ENCODE results near the gene CCS.
"Not testable (repeated sequence)": the region's sequence is repeated elsewhere in the genome, so short reads cannot be mapped to it uniquely, and the experiment has no call there.

The CCS gene, protein sequence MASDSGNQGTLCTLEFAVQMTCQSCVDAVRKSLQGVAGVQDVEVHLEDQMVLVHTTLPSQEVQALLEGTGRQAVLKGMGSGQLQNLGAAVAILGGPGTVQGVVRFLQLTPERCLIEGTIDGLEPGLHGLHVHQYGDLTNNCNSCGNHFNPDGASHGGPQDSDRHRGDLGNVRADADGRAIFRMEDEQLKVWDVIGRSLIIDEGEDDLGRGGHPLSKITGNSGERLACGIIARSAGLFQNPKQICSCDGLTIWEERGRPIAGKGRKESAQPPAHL

DNA sequence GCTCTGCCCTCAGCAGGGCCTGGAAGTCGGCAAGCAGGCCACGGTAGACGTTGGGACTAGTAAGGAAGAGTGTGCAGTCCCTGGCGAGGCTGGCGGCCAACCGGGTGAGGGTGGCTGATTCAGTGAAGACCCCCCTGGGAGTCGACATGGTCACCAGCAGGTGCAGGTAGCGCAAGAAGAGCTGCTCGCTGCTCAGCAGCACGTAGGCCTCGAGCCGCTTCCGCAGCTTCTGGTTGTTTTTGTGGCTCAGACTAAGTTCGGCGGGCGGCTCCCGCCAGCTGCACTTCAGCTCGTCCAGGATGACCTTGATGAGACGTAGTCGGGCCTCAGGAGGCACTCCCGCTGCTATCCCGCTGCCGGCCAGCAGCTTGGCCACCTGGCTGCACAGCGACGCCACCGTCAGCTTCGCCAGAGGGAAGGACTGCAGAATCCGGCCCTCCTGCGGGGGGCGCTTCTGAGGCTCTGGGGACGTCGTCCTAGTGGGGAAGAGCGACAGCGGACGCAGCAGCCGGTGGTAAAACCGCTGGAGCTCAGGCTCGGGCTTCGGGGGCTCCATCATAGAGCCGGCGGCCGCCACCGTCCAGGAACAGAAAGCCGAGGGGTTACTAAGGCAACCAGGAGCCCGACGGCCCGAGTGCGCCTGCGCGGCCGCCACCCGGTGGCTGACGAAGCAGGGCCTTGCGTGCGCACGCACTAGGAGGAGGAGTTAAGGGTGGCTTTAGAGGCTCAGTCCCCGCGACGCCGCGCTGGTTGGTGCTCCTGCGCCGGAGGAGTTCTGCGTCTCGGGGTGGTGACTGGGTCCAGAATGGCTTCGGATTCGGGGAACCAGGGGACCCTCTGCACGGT lies at the start of gene CCS, which contains the start of gene CCDC87:
CCS (plus strand) TSS at position 729 of the 846 bp plus-strand sequence; CDS start at position 806, 77 bp downstream.
CCDC87 (minus strand) TSS at position 607 of the 846 bp plus-strand sequence; CDS start at position 559, 48 bp downstream.
- DNase-seq: peak; percentile 94 to 97 (median 95)

DNA sequence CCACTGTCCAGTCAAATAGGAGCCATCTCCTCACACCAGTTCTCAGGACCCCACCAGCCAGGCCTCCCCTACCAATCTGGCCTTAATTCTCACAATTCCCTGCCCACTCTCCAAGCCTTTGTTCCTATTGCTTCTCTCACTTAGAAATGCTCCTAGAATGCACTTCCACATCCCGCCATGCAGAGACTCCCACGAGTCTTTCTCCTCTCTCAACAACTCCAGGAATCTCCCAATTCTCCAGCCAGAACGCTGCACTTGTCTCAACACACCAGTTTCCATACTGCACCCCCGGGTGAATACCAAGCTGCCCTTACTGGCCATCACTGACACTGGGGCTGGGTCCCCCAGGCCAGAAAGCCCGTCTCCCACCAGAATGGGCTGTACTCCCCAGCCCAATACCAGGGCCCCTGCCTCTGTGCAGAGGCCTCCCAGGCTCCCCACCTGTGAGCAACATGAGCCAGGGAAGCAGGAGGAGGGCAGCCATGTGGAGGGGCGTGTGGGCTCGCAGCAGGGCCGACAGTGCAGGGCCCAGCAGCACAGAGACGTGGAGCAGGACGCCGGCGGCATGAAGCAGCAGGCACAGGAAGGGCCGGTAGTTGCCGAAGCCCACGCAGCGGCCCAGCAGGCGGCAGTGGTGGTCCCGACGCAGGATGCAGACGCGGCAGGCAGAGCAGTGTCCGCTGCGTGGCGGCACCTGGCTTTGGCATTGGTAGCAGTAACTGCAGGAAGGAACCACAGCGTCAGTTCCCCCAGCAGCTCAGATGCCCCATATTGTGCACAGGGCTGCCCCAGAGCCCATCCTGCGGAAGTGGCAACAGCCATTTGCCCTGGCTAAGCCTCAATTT lies 49.5 kb upstream of the CCS start:
- no peak for DNase-seq

DNA sequence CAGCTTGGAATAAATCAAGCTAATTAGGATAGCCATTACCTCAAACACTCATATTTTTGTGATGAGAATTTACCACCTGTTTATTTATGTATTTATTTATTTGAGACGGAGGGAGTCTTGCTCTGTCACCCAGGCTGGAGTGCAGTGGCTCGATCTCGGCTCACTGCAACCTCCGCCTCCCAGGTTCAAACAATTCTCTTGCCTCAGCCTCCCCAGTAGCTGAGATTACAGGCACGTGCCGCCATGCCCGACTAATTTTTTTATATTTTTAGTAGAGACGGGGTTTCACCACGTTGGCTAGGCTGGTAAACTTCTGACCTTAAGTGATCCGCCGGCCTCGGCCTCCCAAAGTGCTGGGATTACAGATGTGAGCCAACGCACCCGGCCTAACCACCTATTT lies 48.0 kb upstream of the CCS start:
- DNase-seq: not testable (repeated sequence)

DNA sequence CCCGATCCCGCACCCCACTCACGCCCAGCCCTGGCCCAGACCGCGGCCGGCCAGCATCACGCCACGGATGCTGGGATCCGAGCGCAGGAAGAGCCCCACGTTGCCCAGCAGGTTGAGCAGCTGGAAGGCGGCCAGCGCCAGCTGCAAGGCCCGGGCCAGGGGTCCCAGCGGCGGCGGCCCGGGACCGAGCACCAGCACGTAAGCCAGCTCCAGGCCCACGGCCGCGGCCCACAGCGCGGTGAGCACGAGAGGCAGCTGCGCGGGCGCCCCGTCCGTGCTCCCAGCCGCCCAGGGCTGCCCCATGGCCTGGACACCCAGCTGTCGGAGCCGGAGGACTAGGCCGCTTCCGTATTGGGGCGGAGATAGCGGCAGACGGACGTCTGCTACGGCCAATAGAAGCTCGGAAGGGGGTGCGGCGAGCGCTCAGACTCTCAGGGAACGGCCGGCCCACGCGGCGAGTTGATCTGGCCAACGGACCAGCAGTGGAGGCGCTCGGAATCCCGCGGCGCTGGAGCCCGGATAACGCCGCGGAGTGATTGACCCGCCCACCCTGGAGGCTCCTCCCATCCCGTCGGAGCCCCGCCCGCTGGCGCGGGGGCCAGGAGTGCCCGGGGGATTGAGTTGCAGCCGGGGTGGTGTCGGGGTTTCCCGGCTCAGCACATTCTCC lies 47.2 kb upstream of the CCS start, which contains the start of gene ZDHHC24:
ZDHHC24 (minus strand) TSS at position 348 of the 667 bp plus-strand sequence; CDS start at position 303, 45 bp downstream.
- peak; percentile 96 to 98 (median 97) for DNase-seq

DNA sequence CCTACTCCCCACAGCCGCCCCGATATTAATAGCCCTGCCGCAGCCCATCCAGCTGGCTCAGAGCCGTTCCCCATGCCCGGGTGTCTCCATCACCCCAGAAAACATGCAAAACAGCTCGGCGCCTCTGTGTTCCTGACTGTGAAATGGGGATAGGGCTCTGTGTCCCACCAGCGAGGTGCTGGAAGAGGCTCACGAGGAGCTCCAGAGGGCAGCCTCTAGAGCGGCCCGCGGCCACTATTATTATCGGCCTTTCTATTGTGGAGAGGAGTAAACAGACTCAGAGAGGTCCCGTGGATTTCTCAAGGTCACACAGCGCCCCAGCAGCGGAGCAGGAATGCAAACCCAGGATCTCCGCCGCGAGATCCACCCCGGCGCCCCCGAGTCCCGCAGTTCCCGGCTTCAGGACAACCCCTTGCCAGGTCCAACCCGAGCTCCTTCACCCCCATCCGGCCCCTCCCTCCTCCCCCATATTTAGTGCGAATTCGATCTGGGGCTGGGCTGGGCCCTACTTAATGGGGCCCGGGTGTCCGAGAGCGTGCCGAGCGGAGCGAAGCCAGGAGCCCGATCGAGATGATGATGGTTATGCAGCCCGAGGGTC lies 46.5 kb upstream of the CCS start, which contains the start of gene ACTN3:
ACTN3 (plus strand) TSS at position 536 of the 598 bp plus-strand sequence; CDS start at position 571, 35 bp downstream.
- no peak for DNase-seq

DNA sequence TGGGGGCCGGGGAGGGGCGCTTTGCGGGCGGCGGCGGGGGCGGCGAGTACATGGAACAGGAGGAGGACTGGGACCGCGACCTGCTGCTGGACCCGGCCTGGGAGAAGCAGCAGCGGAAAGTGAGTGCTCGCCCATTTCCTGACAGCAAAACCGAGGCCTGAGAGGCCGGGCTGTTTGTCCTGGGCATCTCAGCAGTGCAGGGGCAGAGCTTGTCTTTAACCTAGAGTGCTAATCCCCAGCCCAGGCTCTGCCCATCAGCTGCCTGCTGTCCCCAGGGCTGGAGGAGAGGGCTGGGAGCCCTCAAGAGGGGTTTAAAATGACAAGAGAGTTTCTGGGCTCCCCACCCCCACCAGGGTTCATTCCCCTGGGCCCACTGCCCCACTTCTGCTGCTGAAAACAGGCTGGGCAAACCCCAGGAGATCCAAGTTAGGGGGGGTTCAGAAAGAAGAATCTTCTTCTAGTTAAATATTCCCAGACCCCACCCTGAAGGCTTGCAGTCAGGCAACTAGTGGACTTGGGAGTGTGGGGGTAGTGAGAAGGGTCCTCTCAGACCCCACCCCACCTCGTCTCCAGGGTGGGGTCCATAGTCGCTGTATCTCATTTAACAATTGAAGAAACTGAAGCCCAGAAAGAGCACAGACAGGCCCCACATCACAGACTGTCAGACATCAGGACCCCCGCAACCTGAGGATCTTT lies 45.9 kb upstream of the CCS start:
- no peak for DNase-seq

DNA sequence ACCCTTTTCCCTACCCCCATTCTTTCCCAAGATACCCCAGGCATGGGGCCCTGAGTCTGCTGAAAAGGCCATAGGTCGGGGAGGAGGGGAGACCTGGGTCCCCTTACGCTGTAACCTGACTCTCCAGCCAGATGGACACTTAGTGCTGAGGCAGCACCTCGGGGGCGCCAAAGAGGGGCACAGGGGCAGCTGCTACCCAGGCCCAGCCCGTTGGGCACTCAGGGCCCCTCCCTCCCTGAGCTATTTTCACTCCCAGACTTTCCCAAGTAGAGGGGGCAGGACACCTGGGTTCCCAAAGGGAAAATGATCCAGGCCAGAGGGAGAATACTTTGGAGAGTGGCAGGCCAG lies 45.3 kb upstream of the CCS start:
- DNase-seq: no peak

DNA sequence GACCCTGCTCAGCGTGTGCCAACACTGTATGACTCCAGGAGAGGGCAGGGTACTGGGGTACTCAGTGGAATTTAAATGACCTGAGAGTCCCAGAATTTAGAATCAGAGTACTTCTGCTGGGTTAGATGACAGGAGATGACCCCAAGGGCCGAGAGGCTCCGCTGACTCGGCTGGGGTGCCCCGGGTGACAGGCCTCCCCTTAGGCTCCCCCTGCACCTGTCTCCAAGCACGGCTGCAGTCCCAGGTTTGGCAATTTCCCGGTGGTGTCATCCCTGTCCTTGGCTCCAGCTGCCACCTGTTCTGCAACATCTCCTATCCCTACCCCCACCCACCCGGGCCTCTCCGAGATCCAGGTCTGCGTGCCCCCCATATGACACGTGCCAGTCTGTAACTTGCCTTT lies 44.9 kb upstream of the CCS start:
- no peak for DNase-seq

DNA sequence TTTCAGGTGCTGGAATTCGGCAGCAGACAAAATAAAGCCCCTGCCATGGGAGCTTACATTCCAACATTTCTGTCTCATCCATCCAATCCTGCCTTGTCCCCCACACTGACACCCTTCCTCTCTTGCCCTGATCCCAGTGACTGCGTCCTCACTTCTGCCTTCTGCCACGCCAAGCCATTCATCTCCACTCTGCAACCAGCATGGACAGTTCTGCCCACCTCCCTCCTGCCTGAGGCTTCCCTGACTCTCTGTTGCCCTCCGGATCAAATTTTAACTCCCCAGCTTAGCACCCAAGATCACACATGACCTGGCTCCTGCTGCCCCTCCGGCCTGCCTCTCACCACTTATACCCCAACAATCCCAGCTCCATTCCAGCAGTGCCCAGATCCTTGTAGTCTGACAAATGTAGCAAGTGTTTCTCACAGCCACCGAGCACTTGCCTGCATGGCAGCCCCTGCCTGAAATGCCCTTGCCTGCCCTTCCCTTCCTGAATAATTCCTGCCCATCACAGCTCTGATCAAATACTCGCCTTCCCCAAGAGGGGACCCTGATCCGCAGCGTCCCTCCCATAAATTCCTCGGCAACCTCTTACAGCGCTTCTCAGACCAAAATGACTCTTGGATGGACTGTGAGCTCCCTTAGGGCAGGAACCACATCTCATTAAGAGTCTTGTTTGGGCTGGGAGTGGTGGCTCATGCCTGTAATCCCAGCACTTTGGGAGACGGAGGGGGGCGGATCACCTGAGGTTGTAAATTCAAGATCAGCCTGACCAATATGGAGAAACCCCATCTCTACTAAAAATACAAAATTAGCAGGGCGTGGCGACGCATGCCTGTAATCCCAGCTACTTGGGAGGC lies 44.0 kb upstream of the CCS start:
- no peak for DNase-seq

DNA sequence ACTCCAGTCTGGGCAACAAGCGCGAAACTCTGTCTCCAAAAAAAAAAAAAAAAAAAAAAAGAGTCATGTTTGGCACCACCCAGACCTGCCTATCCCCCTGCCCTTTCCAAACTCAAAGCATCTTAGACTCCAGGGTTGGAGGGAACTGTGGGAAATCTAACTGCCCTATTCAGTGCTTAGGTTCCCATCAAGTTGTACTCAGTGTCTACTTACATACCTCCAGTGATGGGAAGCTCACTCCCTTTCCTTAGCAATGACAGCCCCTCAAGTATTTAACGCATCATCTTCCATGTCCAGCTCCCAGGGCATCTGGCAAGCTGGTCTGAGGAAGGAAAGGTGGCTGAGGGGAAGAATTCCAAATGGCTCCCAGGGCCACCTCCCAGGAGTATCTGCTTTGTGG lies 43.3 kb upstream of the CCS start:
- DNase-seq: no peak

DNA sequence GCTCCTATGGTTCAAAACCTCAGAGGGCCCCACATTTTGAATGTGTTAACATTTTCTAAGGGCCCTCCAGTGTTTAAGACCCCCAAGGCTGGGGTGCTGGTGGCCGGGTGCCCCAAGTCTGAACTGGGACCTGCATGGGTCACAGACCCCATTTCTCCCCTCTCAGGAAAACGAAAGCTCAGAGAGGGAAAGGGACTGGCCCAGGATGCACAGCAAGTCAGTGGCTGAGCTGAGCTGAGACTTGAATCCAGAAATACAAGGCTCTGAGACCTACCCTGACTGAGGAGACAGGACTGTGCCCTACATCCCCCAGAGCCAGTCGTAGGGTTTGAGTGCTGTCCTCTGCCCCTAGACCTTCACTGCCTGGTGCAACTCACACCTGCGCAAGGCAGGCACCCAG lies 42.1 kb upstream of the CCS start:
- DNase-seq: no peak

DNA sequence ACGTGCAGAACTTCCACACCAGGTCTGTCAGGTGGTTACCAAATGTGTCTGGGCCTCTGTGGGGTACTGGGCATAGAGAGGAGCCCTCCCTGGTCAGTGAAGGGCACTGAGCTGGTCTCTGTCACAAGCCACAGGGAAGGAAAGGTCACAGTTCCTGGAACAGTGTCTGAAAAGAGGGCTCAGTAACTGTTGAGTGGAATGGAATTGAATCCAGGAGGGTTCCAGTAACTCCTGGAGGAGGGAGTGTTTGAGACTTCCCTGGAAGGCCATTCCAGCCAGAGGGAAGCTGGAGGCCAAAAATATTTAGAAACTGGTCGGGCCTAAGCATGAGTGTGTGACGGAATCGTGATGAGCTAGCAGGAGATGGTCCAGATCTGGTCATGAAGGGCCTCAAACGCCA lies 38.4 kb upstream of the CCS start:
- DNase-seq: no peak

DNA sequence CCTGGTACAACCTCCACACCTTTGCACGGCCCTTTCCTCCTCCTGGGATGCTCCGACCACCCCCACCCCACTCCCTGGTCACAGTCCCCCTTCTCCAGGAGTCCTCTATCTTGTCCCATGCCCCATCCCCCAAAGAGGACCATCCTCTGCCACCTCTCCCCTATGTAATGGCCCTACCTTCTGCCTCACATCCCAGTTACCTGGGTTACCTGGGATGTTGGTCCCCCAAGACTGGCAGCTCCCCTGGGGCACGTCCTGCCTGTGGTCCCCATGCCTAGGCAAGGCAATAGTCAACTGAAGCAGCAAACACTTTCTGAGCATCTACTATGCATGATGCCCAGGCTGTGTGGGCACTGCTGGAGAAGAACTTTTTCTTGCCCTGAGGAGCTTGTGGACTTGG lies 37.6 kb upstream of the CCS start:
- DNase-seq: no peak

DNA sequence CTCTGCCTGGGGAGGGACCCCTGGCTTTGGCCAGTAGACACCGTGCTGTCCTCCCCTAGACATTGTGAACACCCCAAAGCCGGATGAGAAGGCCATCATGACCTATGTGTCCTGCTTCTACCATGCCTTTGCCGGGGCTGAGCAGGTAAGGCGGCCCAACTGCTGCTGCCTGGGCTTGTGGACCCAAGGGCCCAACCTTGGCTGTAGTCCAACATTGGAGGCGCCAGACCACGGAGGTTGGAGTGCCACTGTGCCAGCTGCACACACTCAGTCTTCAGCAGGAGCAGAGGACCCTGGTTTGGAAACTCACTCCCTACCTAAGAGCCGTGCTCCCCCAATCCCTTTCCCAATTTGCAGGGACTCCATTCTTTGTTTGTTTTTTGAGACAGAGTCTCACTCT lies 36.9 kb upstream of the CCS start:
- DNase-seq: peak in 2 of 3 experiments; percentile 15 to 62

DNA sequence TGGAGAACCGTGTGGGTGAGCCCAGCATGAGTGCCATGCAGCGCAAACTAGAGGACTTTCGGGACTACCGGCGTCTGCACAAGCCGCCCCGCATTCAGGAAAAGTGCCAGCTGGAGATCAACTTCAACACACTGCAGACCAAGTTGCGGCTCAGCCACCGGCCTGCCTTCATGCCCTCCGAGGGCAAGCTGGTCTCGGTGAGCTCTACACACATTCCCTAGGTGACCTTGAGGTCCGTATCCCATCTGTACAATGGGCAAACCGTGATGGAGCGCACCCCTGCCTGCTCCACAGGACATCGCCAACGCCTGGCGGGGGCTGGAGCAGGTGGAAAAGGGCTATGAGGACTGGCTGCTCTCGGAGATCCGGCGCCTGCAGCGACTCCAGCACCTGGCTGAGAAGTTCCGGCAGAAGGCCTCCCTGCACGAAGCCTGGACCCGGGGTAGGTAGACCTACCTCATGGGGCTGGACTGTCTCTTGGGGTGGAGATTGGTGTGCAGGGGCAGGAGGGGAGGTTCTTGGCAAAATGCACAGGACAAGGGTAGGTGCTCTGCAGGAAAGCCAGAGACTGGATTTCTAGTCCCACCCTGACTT lies 35.2 kb upstream of the CCS start:
- no peak for DNase-seq

DNA sequence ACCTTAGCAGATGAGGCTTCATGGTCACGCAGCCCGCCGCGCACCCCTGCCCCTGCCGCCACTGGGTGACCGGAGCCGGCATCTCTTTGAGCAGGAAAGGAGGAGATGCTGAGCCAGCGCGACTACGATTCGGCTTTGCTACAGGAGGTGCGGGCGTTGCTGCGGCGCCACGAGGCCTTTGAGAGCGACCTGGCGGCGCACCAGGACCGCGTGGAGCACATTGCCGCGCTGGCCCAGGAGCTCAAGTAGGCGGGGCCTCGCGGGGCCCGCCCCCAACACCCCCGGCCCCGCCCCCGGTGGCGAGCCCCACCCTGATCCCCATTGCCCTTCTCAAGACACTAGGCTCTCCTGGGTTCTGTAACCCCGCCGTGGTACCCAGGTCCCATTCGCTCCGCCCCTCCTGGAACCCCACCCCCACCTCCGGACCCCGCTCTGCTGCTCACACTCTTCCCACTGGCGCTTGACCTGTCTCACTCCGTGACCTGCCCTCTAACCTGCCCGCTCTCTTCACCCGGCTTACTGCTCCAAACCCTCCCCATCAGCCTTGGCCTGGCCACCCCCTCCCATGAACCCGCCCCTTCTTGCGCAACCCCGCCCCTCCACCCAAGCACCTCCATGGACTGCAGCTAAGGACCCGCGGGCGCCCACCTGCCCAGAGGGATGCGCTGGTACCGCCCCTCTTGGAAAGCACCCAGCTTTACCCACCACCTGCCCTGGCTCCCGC lies 33.7 kb upstream of the CCS start:
- peak in 2 of 3 experiments; percentile 66 to 69 for DNase-seq

DNA sequence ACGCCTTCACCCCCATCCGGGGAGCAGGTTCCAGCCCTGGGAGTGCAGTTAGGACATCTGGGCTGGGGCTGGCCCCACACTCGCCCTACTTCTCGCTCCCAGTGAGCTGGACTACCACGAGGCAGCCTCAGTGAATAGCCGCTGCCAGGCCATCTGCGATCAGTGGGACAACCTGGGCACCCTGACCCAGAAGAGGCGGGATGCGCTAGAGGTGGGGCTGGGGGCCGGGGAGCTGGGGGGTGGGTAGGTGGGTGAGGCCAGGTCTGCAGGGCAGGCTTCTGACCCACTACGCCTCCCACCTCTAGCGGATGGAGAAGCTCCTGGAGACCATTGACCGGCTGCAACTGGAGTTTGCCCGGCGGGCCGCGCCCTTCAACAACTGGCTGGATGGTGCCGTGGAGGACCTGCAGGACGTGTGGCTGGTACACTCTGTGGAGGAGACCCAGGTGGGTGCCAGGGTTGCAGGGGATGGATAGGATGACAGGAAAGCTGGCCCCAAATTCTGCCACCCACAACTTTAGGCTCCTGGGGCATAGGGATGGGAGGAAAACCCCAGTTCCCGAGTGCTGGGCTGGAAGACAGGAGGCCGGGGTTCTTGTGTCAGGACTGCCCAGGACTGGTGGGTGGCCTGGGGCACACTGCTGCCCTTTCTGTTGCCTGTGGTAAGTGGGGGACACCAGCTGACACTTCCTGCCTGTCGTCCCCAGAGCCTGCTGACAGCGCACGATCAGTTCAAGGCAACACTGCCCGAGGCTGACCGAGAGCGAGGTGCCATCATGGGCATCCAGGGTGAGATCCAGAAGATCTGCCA lies 32.9 kb upstream of the CCS start:
- no peak for DNase-seq
